ENCODE measurements around the gene OR4D1.
"Not testable (repeated sequence)": the region's sequence is repeated elsewhere in the genome, so short reads cannot be mapped to it uniquely, and the experiment has no call there.

The OR4D1 gene
- total RNA-seq = 2.2 to 2.7 reads per million in 2 donors

GRCh38 chr17:58147930-58148434 is at the start of gene OR4D1:
TSS of gene OR4D1 (plus strand) at chr17:58148384. CDS start at chr17:58155154, 6,770 bp downstream.
- no peak for DNase-seq

- no peak for DNase-seq
Observed at GRCh38 chr17:58100506-58100905, 47.7 kb upstream of the OR4D1 start.

GRCh38 chr17:58101898-58102297 is 46.3 kb upstream of the OR4D1 start:
- DNase-seq = not testable (repeated sequence)

- no peak for DNase-seq
Observed at GRCh38 chr17:58105093-58105492, 43.1 kb upstream of the OR4D1 start.

- DNase-seq = no peak
Observed at GRCh38 chr17:58107306-58107705, 40.9 kb upstream of the OR4D1 start.

GRCh38 chr17:58109197-58109596 is 39.0 kb upstream of the OR4D1 start:
- DNase-seq = no peak

- DNase-seq = no peak
Observed at GRCh38 chr17:58110012-58110411, 38.2 kb upstream of the OR4D1 start.

- DNase-seq = no peak
Observed at GRCh38 chr17:58111676-58112075, 36.5 kb upstream of the OR4D1 start.

GRCh38 chr17:58112970-58113631 is 35.1 kb upstream of the OR4D1 start:
- peak; percentile 51 to 83 (median 71) for DNase-seq

- DNase-seq = no peak
Observed at GRCh38 chr17:58113947-58114346, 34.2 kb upstream of the OR4D1 start.

GRCh38 chr17:58117382-58117781 is 30.8 kb upstream of the OR4D1 start:
- DNase-seq = no peak

GRCh38 chr17:58119491-58119890 is 28.7 kb upstream of the OR4D1 start:
- DNase-seq = no peak

- peak in 3 of 5 experiments; percentile 15 to 64 (median 21) for DNase-seq
Observed at GRCh38 chr17:58120195-58120822, 27.9 kb upstream of the OR4D1 start.

GRCh38 chr17:58121925-58122324 is 26.3 kb upstream of the OR4D1 start:
- DNase-seq = peak in 2 of 5 experiments; percentile 37 to 64

GRCh38 chr17:58127846-58128245 is 20.3 kb upstream of the OR4D1 start:
- DNase-seq = no peak

- DNase-seq = not testable (repeated sequence)
Observed at GRCh38 chr17:58132697-58133096, 15.5 kb upstream of the OR4D1 start.

- no peak for DNase-seq
Observed at GRCh38 chr17:58136669-58137279, 11.4 kb upstream of the OR4D1 start.

- DNase-seq = no peak
Observed at GRCh38 chr17:58141505-58141904, 6.7 kb upstream of the OR4D1 start.

- not testable (repeated sequence) for DNase-seq
Observed at GRCh38 chr17:58143335-58143734, 4.8 kb upstream of the OR4D1 start.

- no peak for DNase-seq
Observed at GRCh38 chr17:58144801-58145200, 3.4 kb upstream of the OR4D1 start.

- no peak for DNase-seq
Observed at GRCh38 chr17:58148609-58149008, 425 bp downstream of the OR4D1 start.

- DNase-seq = no peak
Observed at GRCh38 chr17:58150394-58150793, 2.2 kb downstream of the OR4D1 start.

GRCh38 chr17:58153046-58153445 is 4.9 kb downstream of the OR4D1 start:
- DNase-seq = peak in 4 of 5 experiments; percentile 8 to 90 (median 64)

- DNase-seq = peak in 1 of 5 experiments; percentile 24
Observed at GRCh38 chr17:58153671-58154070, 5.5 kb downstream of the OR4D1 start.
